Measurements from ENCODE around the gene PBLD. TPM values are rescaled to one million over a fixed set of nuclear protein-coding genes. Genes with fewer than 3 reads are reported as not detected.
A peak's percentile ranks its signal among the peaks of the same experiment; 100 is the strongest.

PBLD gene
- total RNA-seq, 4 donors from 2014 or later: 4.9 to 12.3 (median 7.6) TPM

DNA sequence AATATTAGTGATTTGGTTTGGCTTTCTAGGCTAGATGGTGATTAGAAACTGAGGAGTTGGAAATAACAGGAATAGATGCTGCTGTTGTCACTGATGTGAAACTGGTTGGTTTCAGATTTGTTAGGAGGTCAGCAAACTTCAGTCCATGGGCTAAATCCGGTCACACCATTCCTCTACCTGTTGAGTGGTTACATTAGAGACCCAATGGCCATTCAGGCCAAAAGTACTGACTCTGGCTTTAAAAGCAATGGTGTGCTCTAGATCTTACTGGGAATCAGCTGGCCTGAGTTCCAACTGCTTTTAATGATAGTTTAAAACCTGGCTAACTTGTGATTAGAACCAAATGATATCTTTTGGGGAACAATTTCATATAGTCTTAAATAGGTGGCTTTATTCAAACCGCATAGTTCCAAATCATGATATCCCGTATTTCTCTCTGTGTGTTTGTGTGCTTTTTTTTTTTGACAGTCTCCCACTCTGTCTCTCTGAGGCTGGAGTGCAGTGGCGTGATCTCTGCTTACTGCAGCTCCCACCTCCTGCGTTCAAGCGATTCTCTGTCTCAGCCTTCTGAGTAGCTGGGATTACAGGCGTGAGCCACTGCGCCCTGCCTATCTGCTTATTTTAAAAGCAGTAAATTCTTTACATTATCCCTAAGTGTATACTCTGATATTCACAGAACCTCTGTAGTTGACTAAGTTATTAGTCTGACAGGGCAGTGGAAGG, 7.8 kb upstream of the PBLD start:
- no peak for DNase-seq (ENCODE audit: low spot score)
- TF ChIP-seq, protein P1, sequence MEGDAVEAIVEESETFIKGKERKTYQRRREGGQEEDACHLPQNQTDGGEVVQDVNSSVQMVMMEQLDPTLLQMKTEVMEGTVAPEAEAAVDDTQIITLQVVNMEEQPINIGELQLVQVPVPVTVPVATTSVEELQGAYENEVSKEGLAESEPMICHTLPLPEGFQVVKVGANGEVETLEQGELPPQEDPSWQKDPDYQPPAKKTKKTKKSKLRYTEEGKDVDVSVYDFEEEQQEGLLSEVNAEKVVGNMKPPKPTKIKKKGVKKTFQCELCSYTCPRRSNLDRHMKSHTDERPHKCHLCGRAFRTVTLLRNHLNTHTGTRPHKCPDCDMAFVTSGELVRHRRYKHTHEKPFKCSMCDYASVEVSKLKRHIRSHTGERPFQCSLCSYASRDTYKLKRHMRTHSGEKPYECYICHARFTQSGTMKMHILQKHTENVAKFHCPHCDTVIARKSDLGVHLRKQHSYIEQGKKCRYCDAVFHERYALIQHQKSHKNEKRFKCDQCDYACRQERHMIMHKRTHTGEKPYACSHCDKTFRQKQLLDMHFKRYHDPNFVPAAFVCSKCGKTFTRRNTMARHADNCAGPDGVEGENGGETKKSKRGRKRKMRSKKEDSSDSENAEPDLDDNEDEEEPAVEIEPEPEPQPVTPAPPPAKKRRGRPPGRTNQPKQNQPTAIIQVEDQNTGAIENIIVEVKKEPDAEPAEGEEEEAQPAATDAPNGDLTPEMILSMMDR (IDR thresholded peaks at IDR 0.05): no peak
- no peak for ATAC-seq (ENCODE audit: low FRiP score)

DNA sequence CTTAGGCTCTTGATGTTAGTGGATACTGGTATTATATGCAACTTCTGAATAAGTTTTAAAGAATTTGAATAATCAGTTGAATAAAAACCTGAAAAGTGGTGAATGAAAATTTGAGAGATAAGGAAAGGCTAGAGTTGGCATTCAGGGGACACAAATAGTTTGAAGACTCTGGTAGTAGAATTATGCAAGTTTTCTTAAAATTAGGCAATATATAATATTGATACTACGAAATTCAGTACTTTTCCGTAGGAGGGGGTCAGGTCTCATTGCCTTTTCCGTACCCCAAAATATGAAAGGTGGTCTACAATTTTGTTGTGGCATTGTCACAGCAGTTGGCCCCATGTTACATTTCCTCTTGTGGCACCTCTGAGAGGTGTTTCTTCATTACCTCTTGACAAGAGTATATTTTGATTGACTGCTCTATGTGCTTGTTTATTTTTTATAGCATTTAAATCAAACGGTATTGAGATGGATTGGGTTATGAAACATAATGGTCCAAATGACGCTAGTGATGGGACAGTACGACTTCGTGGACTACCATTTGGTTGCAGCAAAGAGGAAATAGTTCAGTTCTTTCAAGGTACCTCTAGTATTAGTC, 4.1 kb upstream of the PBLD start:
- DNase-seq (ENCODE audit: low spot score) (no peak), ATAC-seq (ENCODE audit: low FRiP score) (no peak)
- TF ChIP-seq, protein P1 (IDR thresholded peaks at IDR 0.05): no peak

DNA sequence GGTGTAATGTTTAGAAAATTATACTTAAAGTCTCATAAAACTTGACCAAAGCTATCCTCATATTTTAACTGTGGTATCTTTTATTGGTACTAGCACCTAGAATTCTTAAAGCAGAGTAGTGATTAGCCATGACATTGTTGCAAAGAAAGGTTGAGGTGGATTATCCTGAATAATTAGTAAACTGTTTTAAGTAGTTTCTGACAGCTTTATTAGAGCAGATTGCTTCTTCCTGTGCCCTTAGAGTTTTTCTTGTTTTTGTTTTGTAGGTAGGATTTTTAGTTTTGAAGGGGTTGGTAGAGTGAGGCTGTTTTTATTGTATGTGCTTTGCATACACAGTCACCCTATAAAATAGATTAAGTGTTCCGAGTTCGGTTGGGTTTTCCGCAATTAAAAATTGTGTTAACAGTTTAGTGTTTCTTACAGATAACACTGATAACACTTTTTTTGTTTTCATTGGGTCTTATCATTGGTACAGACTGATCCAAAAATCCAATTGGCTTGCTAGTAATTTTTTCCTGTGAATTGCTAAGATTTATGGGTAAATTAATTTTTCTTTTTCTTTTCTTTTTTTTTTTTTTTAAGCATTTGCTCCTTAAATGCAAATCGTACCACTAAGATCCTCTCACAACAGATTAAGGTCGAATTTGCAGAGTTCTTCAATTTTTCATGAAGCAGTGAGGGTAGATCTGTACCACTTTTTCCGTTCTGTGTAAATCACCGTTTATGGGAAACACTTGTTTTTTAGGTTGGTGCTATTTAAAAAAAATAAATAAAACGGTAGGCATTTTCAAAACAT, 2.1 kb upstream of the PBLD start:
- DNase-seq (ENCODE audit: low spot score) (no peak), ATAC-seq (ENCODE audit: low FRiP score) (no peak)
- TF ChIP-seq, protein P1 (IDR thresholded peaks at IDR 0.05): no peak

DNA sequence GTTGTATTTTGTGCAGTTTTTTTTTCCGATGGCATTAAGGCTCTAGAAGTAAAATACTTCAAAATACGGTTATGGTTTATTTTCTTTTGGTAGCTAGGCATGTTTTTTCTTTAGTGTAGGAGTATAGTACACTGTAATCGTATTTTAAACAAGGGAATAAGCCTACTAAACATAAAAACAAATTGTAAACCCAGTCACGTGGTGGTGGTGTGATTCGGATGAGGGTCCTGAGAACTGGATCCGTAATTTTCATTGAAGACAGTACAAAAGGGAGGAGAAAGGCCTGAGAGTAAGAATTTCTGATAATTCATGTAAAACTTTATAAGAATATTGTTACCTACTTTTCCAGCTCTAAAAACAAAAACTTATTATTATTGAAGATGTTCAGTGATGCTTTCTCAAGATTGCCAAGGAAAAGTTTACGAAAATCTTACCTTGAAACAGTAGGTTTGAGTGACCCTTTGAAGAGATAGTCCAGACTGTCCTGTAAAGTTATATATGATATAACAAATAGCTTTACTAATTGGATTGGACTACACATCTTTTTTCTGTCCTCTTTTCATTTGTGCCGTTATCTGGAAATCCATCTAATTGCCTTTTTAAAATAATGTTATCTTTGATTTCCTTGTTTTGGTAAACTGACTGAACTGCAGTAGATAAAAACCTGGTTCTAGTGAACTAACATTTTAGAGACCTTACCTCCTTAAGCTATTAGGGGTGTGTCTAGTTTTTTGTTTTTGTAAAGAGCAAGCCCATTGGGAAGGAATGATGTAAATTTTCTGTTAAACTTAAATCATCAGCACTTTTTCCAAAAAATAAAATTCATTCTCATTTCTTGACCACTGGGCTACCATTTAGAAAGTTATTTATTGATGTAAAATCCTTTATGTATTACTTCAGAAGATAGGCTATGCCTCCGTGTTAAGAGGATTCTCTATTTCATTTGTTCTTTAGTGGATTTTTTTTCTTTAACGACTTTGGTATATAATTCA, 1.0 kb upstream of the PBLD start:
- DNase-seq (ENCODE audit: low spot score): no peak
- ATAC-seq (ENCODE audit: low FRiP score): no peak
- TF ChIP-seq, protein P1 (IDR thresholded peaks at IDR 0.05): no peak

DNA sequence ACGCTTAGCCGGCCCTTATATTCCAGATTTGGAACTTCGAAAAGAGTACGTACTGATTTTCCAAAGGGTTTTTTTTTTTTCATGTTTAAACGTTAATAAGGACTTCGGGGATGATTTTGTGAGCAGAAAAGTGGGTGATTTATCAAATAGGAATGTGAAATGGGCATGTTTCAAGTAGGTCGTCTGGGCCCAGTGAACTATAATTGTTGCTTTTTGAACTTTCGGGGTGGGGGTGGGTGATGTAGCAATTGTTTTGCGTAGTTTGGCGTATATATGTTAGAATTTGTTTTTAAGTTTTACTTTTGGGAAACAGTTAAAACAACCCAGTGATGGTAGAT, 299 bp upstream of the PBLD start:
- no peak for DNase-seq (ENCODE audit: low spot score)
- TF ChIP-seq, protein P1 (IDR thresholded peaks at IDR 0.05): no peak
- no peak for ATAC-seq (ENCODE audit: low FRiP score)

DNA sequence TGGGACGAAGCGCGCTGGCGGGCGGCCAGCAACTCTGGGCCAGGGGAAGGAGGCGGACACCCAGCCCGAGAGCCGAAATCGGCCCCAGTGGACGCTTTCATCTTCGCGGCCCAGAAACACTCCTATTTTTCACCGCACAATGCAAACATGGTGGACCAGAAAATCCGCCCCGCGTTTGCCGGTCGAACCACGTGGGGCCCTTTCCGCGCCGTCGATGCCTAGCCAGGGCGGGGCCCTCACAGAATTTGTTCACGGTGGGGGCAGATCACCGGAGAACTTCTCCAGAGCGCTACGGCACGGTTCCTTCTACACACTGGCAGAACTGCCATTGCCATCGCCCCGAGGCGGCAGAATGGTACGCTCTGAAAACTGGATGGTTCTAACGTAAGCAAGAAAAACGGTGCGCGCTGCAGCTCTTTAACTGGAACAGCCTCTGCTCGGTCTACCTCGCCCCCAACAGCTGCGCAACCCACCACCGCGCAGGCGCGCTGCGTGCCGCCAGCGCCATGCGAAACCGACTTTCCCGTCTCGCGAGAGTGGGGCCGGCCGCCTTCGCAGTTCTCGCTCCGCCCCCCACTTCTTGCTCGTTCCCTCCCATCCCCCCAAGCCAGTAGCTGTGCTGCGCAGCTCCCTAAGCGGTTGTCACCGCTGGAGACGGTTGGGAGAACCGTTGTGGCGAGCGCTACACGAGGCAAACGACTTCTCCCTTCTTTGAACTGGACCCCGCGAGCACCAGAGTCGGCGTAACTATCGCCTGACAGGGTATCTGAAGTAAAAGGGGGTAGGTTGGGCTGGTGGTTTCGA, 1.1 kb downstream of the PBLD start, which contains the start of gene HNRNPH3:
Gene HNRNPH3, plus strand, starts transcription at position 610 of the 804 bp plus-strand sequence. CDS start 5,158 bp downstream, outside the sequence.
- ATAC-seq (ENCODE audit: low FRiP score): peak; percentile 90
- TF ChIP-seq, protein P1 (IDR thresholded peaks at IDR 0.05): no peak

More for the DNA sequence above, 1.1 kb downstream of the PBLD start, which contains the start of gene HNRNPH3:
- DNase-seq (ENCODE audit: low spot score): peak; percentile 94

Data from omental fat pad (tissue), 4 donors.